Endodermal cell (in vitro differentiated cells): ENCODE data around the gene KCNK2. TPM values are rescaled to one million over a fixed set of nuclear protein-coding genes. Genes with fewer than 3 reads are reported as not detected.

Experiments used
- DNase-seq: peaks from one replicate; pipeline ENCODE4 v3.0.0-alpha.2; 2017
- H3K27ac ChIP-seq: 2 replicates; pipeline ENCODE4 v1.5.1; 2013; ENCODE audit warnings: mild to moderate bottlenecking, low read depth, low read length, moderate library complexity
- H3K27me3 ChIP-seq: 2 replicates; pipeline ENCODE4 v1.6.1; 2013; ENCODE audit warnings: mild to moderate bottlenecking, low read length, moderate library complexity; ENCODE audit not compliant: insufficient read depth, control insufficient read depth, poor library complexity, severe bottlenecking
- H3K36me3 ChIP-seq: 2 replicates; pipeline ENCODE4 v1.7.0; 2013; ENCODE audit warnings: mild to moderate bottlenecking, low read length, moderate library complexity; ENCODE audit not compliant: control insufficient read depth, insufficient read depth
- H3K4me1 ChIP-seq: one replicate; pipeline ENCODE4 v1.7.0; 2013; ENCODE audit warnings: low read length; ENCODE audit not compliant: control insufficient read depth, insufficient read depth
- H3K4me3 ChIP-seq: 2 replicates; pipeline ENCODE4 v1.5.1; 2013; ENCODE audit warnings: mild to moderate bottlenecking, low read length, moderate library complexity
- H3K9ac ChIP-seq: 2 replicates; pipeline ENCODE4 v1.6.1; 2013; ENCODE audit warnings: mild to moderate bottlenecking, low read length, moderate library complexity; ENCODE audit not compliant: poor library complexity, severe bottlenecking; ENCODE audit errors: extremely low read depth
- H3K9me3 ChIP-seq: 2 replicates; pipeline ENCODE4 v1.6.1; 2013; ENCODE audit warnings: mild to moderate bottlenecking, low read length, moderate library complexity; ENCODE audit not compliant: control insufficient read depth
- H3K27ac Mint-ChIP-seq: 2 replicates; pipeline ENCODE4 v1.8.0; 2020; ENCODE audit warnings: mixed read lengths
- H3K27me3 Mint-ChIP-seq: 2 replicates; pipeline ENCODE4 v1.8.0; 2021; ENCODE audit warnings: mild to moderate bottlenecking, mixed read lengths; ENCODE audit not compliant: insufficient read depth
- H3K36me3 Mint-ChIP-seq: 2 replicates; pipeline ENCODE4 v1.8.0; 2020; ENCODE audit warnings: low read depth, mixed read lengths
- H3K4me1 Mint-ChIP-seq: 2 replicates; pipeline ENCODE4 v1.8.0; 2020; ENCODE audit warnings: mixed read lengths
- H3K4me3 Mint-ChIP-seq: 2 replicates; pipeline ENCODE4 v1.8.0; 2020; ENCODE audit warnings: mild to moderate bottlenecking, moderate library complexity, mixed read lengths
- H3K9me3 Mint-ChIP-seq: 2 replicates; pipeline ENCODE4 v1.8.0; 2020; ENCODE audit warnings: mild to moderate bottlenecking, mixed read lengths
- CTCF ChIP-seq: fragments of 200-600 bp; sonication (generic); conservative IDR thresholded peaks from 2 replicates; pipeline ENCODE4 v1.5.0; 2021; ENCODE audit warnings: antibody characterized with exemption, mild to moderate bottlenecking
- WGBS, 2 experiments: methylation state at CpG; one replicate each; pipeline versions ENCODE4 v1.1.5 to v1.1.7; 2013; ENCODE audit warnings: missing lambda C conversion rate in 2 of 2, mixed read lengths in 1 of 2; ENCODE audit not compliant: insufficient coverage in 1 of 2, insufficient read length in 1 of 2; 5-methylcytosine and 5-hydroxymethylcytosine counted together
- total RNA-seq, 2 donors: library from RNA; stranded (reverse); fragmentation: NEBNext Ultra II Directional in 1 of 2; extraction: Animal tissue kit (Norgen Biotek cat#: 25700) in 1 of 2; gene quantifications; 2 replicates in 1 of 2; 3 replicates in 1 of 2; pipeline ENCODE4 v1.2.1, GENCODE V29; 2021

KCNK2 gene
- total RNA-seq, 2 donors from 2014 or later = 0.15 TPM; not detected in 1

GRCh38 chr1:215264649-215265048 lies 182.1 kb downstream of the KCNK2 start:
- peaks cover 2% of the 10 kb centered on the region for H3K36me3 Mint-ChIP-seq
- H3K4me1 ChIP-seq = peaks cover 4% of the 10 kb centered on the region

GRCh38 chr1:215267495-215267894 lies 185.0 kb downstream of the KCNK2 start:
- Mint-ChIP-seq H3K27ac (no peak overlapping the region), H3K4me3 (no peak overlapping the region), H3K36me3 (no peaks in the 10 kb centered on the region), H3K4me1 (peaks cover 2% of the 10 kb centered on the region), H3K27me3 (no peaks in the 10 kb centered on the region), H3K9me3 (peaks cover 3% of the 10 kb centered on the region)
- Histone ChIP-seq H3K9ac (no peak overlapping the region), H3K4me1 (no peaks in the 10 kb centered on the region), H3K9me3 (no peaks in the 10 kb centered on the region), H3K36me3 (no peaks in the 10 kb centered on the region), H3K4me3 (no peak overlapping the region), H3K27ac (no peak overlapping the region), H3K27me3 (no peaks in the 10 kb centered on the region)
- TF ChIP-seq CTCF = no peak
- no peak for DNase-seq
- WGBS, 2 experiments = 83% methylated on average over 1 of the region's 1 CpG; no CpG with 5 or more reads in 1 of the 2 experiments

More at GRCh38 chr1:215264649-215265048, 182.1 kb downstream of the KCNK2 start:
- no peak for DNase-seq
- H3K9me3 ChIP-seq = peaks cover 5% of the 10 kb centered on the region
- peaks cover 7% of the 10 kb centered on the region for H3K4me1 Mint-ChIP-seq
- no peaks in the 10 kb centered on the region for H3K27me3 ChIP-seq
- H3K27me3 Mint-ChIP-seq = no peaks in the 10 kb centered on the region
- no peak overlapping the region for H3K27ac ChIP-seq
- H3K9me3 Mint-ChIP-seq = peaks cover 15% of the 10 kb centered on the region
- no peak for TF ChIP-seq CTCF
- no peaks in the 10 kb centered on the region for H3K36me3 ChIP-seq
- H3K4me3 ChIP-seq = no peak overlapping the region
- no peak overlapping the region for H3K9ac ChIP-seq
- 100% methylated on average over 2 of the region's 3 CpGs; no CpG with 5 or more reads in 1 of the 2 experiments for WGBS, 2 experiments
- no peak overlapping the region for H3K27ac Mint-ChIP-seq
- no peak overlapping the region for H3K4me3 Mint-ChIP-seq

- Mint-ChIP-seq H3K4me3 (no peak overlapping the region), H3K4me1 (peaks cover 2% of the 10 kb centered on the region)
Observed at GRCh38 chr1:215269955-215270354, 187.4 kb downstream of the KCNK2 start.

More at GRCh38 chr1:215269955-215270354, 187.4 kb downstream of the KCNK2 start:
- Histone ChIP-seq H3K9ac (no peak overlapping the region), H3K4me3 (no peak overlapping the region), H3K36me3 (no peaks in the 10 kb centered on the region), H3K27ac (no peak overlapping the region), H3K9me3 (no peaks in the 10 kb centered on the region), H3K27me3 (no peaks in the 10 kb centered on the region), H3K4me1 (no peaks in the 10 kb centered on the region)
- peak overlapping the region; percentile 48 for H3K27ac Mint-ChIP-seq
- DNase-seq = peak; percentile 76
- no peaks in the 10 kb centered on the region for H3K36me3 Mint-ChIP-seq
- WGBS, 2 experiments = 89% methylated on average over 3 of the region's 3 CpGs; no CpG with 5 or more reads in 1 of the 2 experiments
- no peaks in the 10 kb centered on the region for H3K27me3 Mint-ChIP-seq
- TF ChIP-seq CTCF = peak; percentile 70
- no peaks in the 10 kb centered on the region for H3K9me3 Mint-ChIP-seq
